ENCODE data around the gene SPATS2L.
A peak's percentile ranks its signal among the peaks of the same experiment; 100 is the strongest.

Gene SPATS2L

DNA sequence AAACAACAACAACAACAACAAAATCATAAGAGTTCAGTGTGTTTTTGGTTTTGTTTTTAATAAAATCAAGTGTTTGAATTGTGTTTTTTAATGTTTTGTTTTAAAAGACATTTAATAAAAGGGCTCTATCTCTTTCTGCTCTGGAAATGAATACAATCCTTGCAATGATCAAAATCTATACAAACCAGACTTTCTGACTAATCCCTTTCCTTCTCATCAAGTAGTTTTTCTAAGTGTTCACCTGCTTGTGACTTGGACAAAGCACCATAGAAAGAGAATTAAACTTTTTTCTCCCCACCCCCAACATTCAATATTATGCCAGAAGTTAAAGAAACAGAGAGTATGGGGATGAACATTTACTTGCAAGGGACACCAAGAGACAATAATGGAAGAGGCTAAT lies 142.0 kb downstream of the SPATS2L start:
- DNase-seq: no peak

DNA sequence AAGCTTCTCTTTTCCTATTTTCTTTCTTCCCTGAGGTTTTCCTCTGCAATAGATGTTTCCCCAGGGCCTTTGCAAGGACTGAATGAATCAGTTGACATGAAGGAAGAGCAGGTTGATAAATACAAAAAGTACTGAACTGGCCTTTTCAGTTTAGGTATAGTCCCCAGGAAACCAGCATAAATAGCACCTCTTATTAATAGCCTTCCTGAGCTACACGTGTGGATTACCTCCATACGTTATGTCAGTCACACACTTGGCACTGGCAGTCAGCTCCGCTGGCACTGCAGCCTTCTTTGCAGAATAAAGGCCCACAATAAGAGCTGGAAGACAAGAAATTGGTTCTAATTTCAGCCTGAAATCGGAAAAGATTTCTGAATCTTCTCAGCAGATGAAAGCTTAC lies 142.7 kb downstream of the SPATS2L start:
- DNase-seq: no peak

DNA sequence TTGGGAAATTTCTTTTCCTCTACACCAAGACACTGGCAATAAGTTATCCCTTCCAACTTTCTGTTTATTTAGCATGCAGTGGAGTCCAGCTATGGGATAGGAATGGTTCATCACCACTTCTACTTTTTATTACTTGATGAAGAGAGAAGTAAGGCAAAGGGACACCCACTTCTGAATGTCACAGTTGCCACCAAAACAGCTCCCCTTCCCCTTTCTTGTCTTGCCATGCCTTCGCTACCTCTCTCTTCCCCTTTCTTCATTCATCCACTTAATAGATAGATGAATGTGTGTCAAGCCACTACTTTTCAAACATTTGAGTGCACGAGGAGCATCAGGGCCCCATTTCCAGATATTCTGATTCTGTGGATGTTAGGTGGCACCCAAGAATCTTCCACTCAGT lies 143.8 kb downstream of the SPATS2L start:
- no peak for DNase-seq

DNA sequence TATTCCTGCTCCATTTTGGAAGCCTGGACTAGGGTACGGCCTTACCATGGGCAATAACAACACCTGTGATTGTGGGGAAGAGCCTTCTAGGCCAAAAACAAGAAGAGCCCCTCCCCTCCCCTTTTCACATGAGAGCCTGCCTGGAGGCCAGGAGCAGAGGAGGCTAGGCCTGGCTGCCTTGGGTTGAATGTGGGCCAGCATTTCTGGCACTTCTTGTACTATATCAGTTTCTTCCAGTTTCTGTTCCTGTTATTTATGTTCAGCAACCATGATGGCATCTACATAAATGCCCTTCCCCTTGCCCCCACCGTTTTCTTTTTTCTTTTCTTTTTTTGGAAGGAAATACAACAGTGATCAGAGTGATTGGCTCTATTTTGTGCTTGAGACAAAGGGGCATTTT lies 145.0 kb downstream of the SPATS2L start:
- no peak for DNase-seq

DNA sequence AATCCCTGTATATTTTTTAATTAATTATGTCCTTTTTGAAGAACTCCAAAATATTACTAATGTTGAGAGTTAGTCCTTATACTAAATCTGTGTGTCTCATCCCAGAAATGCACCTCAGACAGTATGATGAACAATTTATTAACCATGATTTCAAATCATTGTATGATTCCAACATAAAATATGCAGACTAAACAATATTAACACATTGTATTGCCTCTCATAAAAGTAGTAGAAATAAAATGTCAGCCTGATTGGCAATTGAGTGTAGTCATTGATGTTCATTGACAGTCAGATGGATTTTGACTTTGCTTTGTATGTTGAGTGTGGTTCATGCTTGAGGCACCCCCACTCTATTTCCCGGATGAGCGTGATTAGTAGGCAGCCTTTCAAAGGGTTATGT lies 145.9 kb downstream of the SPATS2L start:
- no peak for DNase-seq

DNA sequence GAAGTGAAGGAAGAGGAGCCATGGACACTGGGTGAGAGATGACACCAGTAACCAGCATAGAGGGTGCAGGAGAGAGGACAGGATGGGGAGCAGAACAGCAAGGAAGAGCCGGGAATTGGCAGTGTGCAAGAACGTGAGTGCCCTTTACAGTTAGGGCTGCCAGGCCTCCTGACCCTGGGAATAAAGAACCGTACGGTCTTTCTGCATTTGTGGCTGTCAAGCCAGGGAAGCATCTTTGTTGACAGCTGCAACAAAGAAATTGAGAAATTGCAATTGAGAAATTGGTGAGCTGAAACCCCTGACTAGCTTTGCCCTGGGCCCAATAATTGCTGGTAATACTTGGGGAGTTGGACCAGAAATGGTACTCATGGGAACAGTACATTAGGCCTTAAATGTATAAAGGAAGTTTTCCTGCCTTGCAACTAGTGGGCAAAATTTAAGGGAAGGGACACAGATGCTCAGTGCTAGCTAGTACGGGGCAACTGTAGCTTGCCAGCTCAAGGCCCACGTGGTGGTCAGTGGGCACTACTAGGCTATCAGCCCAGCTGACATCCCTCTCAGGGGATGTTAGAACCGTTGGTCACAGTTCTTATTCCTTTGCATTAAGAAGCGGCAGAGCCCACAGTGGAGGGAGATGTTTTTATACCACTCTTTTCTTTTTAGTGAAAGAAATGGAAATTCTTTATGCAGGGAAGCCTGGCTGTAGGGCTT lies 146.8 kb downstream of the SPATS2L start:
- DNase-seq: no peak

DNA sequence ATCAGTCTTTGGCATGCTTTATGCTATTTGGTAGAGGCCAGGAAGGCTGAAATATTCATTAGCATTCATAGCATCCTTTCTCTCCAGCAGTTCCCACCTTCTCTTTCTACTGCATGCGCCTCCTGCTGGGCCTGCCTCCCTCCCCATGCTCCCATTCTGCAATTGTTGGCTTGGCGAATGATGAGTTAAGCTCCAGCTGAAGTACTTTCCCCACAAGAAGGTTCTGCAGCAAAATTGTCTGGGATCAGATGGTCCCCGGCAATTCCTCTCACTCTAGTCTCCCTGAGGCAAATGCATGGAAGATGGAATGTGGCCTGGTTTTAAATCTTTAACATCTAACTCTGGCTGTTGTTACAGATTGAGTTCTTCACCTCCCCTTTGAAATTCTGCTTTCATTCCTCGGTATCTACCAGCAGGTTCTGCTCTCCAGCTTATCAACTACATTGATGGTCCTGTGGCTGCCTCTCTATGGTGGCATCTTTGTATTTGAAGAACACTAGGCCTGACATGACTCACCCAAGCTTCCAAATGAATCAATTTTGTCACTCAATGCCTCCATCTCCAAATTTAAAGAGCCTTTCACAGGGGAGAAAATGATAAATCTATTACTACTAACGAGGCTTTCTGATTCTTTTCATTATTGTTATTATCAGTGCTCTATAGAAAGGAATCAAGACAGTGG lies 147.5 kb downstream of the SPATS2L start:
- DNase-seq: no peak

DNA sequence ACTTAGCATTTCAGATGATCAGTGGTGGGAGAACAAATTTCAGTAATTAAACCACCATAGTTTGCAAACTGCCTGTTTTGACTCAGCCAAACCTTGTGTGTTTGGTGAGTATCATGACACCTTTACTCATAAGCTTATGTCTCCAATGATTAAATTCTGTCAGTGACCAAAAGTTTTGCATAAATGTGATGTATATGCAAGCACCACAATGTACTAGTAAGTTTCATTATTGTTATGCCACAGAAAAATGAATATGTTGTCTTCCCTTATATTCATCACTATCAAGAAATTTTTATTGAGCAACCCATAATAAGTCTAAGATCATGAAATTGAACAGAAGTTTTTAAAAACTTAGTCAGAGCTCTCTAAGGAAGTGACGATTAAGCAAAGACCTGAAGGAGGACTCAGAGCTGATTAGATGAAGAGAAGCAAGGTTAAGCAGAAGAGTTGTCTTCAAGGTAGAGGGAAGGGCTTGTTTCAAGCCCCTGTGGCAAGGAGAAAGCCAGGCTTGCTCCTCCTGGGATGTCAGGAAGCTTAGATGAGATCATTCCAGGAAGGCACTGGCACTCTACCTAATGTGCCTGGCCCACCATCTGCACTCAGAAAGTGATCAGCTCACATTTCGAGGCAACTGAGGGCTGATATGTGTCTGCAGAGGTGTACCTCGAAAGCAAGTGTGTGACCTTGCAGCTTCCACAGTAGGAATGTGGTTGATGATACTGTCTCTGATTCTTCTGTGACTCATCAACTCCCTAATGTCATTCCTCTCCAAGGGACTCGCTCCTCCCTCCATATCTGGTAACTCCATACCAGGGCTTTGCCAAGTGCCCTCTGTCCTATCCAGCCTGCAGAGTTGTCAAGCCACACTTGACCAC lies 148.7 kb downstream of the SPATS2L start:
- peak; percentile 76 for DNase-seq

DNA sequence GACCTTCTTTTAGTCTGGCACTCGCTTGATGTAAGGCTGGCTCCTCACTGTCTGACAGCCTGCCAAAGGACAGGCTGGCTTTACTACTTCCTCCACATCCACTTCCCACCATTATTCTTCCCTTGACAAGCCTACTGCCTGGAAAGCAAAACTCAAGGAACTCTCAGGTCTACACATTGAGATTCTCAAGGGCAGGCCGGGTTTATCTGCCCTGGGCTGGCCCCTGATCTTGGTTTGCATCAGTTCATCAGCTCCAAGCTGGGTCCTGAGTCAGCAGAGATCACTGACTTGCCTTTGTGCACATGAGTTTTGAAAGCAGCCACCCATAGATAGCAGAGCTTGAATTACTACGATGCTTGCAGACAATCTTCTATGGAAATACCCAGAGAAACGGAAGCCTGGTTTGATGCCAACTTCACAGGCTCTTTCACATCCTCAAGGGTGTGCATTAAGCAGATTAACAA lies 149.5 kb downstream of the SPATS2L start:
- DNase-seq: no peak

DNA sequence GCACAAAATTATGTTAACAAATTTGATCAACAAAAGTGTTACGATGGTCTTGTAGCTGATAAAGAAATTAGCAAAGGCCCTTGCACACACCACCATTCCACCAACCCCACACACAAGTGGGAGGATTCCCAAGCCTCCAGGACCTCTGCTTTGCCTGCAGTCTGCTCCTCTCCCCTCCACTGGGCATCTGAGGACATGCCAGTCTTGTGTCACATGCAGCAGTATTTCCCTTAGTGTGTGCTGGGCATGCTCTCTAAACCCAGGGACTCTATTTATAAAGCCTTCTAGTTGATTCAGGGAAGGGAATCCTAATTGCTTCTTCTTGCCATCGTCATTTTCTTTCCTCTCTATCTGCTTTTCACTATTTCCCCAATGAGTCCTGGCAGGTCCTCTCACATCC lies 150.1 kb downstream of the SPATS2L start:
- no peak for DNase-seq

DNA sequence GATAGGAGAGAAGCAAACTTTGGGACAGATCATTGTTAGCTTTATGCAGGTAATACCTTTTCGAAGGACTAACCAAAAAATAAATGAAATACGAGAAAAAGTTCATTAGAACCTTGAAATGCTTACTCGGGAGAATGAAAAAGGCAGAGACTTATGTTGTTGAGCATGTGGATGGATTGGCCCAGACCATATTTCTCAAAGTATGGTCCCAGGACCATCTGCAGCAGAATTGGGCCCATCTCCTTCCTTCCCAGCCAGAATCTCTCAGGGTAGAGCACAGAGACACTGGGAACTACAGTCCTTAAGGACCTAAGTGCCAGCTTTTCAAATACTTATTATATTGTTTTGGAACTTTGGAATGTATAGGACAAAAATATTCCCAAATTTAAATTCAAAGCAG lies 152.6 kb downstream of the SPATS2L start:
- no peak for DNase-seq

DNA sequence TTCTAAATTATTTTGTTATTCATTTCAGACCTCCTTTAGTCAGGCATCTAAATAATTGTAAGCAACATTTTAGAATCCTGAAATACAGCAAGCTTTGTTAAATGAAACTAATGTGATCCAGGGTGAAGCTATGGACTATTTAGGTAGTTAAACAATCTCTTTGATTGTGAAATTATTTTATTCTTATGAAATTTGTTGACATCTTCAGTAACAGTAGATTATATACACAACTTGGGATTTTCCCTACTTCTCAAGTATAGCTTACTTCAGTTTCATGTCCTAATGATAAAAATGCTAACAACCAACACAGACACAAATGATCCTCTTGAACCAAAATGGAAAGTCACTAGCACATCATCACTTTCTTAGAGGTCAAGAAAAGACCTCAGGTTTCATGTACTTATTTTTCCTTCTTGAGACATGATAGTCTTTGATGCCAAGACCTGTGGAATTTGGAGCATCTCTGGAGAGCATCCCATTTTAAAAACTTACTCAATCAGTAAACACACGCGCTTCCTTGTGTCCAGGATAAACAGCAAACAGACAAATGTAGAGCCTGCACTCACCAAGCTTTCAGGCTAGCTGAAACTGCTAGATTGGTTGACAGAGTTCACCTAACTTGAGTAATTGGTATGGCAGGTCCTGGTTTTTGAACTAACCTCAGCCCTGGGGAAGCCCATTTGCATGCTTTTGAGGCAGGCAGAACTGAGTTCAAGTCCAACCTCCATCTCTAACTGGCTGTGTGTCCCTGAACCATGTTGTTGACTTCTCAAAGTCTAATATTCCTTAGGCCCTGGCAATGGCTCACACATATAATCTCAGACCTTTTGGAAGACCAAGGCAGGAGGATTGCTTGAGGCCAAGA lies 155.6 kb downstream of the SPATS2L start:
- no peak for DNase-seq

DNA sequence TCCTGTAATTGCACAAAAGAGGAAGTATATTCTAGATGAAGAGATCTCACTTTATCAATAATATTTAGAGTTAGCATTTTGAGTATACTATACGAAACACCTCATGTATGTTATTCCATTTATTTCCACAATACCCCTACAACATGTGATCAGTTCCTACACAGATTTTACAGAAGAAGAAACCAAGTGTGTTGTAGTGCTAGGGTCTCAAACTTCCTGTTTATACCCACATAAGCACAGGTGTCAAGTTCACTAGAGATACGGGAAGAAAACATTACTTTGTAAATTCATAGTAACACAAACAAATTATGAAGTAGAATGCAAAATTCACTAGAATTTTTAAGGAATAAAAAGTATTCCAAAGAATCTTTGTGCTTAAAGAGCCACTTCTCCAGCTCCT lies 157.0 kb downstream of the SPATS2L start:
- DNase-seq: no peak

DNA sequence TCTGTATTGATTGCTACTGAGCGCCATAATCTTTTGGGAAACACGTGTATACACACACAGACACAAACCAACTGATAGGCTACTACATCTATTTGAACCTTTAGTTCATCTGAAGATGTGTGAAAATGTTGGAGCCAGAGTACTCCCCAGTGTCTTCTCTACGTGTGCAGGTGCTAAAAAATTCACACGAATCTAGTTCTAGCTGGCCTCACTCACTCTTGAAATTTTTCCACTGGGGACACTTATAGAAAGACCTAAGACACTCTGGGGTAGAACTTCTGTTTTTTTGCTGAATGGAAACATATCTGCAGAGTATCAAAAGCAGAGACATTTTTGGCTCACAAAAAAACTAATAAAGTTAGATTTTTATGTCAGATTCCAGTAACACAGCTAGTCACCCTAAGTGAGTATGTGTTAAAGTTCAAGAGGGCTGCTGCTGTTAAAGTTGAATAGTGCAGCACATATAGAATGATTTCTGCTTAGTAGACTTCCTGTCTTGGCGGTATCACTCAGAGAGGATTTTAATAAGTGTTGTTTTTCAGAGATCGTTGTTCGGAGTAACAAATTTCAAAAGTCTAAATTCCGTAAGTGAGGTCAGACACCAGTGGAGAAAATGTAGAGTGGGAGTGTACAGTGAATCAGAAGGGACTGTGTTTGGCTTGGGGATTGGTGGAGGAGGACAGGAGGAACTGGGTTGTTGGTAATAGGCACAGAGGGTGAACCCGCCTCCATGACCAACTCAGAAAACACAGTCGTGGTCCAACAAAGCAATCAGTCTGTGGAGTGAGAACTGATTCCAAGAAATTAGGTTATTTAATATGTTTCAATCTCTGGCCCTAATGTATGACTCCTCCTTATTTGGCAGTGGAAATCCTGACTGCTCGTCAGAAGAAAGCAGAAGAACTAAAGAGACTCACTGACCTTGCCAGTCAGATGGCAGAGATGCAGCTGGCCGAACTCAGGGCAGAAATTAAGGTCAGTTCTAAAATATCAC lies 160.2 kb downstream of the SPATS2L start:
- peak; percentile 24 for DNase-seq

DNA sequence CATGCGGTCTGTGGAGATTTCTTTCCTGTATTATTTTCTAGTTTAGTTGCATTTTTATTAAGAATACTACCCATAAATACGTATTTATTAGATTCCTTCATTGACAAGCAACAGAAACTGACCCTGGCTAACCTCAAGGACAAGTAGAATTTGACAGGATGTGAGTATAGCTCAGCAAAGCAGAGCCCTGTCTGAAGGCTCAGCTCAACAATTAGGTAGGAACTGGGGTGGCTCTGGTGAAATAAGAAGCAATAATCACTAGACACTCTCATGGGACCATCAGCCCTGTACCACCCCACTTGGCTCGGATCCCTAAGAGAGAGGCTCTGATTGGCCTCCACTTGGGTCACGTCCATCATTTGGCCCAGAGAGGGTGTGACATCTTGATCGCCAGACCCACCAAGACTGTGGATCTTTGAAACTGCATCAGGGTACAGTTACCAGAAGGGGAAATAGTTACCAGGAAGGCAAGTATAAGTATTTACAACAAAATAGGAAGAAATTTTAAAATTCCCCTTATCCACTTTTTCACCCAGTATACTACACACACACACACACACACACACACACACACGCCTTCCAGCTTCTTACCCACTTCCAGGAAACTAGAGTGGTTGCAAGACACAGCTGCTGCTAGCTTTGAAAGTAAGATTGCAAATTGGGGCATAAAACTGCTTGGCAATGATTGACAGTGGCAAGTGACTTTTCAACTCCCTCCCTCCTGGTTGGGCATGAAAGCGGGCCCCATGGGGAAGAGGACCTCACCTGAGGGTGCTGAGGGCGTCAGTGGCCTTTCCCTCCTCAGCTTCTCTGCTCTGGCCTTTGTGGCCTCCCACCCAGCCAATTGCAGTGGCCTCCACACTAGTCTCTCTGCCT lies 161.6 kb downstream of the SPATS2L start:
- no peak for DNase-seq

DNA sequence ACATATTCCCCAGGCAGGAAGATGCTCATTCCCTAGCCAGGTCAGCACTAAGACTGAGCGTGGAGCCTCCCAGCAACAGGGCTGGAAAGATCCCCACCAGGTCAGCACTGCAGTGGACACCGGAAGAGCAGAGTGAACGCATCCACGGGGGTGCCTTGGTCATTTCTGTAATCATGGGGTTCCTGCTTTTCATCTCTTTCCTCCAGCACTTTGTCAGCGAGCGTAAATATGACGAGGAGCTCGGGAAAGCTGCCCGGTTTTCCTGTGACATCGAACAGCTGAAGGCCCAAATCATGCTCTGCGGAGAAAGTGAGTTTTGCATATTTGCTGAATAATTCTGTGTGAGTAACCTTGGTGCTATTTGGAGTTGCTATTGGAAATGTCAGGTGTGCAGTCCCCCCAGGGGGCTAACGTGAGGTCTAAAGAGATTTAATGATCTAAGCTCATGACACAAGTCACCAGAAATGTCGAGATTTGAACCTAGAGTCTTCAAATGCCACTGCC lies 163.3 kb downstream of the SPATS2L start:
- peak; percentile 54 for DNase-seq

DNA sequence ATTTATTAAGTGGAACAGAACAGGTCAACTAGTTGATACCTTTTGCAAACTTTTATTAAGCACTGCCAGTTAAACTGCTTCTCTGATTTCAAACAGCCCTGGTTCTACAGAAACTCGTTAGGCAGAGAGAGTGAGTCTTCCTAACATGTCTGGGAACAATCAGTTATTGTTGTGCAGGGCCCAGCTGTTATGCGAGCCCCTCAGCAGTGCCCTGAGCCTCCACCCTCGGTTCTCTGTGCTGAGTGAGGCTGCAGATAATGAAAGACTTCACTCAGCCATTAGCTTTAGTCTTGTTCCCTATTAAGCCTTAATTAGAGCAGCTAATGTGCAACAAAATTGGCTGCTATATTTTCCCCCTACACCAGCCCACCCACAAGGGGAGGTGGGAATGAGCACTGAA lies 163.7 kb downstream of the SPATS2L start:
- no peak for DNase-seq

DNA sequence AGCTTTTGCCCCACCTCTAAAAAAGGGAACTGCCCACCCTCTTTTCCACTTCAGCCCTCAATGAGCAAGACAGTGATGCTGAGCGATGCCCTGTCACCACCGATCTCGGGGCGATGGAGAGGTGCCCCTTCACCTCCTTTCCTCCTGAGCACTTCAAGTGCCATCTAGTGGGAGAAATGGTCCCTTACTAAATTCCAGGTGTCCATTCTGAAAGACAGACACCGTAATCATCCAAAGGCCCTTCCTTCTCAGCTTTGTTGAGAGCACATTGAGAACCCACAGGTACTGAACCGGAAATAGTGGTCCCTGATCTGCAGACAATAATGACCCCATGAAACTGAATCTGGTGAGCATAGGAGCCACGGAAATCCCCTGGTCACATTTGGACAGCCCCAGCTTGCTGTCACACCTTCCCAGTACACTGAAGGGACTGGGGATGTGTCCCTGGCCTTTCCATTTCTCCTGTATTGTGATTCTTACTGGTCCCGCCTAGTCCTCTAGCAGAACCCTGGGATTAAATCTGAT lies 164.9 kb downstream of the SPATS2L start:
- DNase-seq: peak; percentile 47

DNA sequence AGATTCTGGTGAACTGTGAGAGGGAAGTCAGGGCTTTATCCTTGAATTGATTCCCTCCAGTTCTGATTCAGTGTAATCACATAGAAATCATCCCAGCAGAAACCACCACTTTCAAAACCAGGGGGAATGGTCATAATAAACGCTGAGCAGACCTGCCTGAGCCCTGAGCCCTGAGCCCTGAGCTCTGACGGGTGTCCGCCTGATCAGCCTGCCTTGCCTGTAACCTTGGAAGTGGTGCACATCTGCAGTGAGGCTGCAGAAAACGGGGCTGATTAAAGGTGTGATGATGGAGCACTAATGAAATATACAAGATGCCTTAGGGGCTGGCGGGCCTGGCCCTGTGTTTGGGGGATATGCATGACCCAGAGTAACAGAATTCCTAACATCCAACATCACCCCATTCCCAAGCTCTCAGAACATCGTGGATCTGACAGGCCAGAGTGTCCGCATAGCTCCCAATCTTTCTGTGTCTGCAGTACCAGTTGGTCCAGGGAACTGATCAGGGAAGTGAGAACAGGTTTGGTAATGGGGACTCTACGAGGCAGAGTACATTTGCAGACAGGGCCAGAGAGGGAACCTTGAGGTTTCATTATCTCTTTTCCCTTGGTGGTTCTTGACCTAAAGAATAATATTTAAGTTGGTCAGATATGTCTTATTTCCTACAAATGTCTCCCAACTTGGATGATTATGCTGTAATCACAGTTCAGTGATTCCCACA lies 165.6 kb downstream of the SPATS2L start:
- DNase-seq: no peak
